GM19468 (cell line): ENCODE results near the gene PCDHB10.
"Not testable (repeated sequence)": the region's sequence is repeated elsewhere in the genome, so short reads cannot be mapped to it uniquely, and the experiment has no call there.

ENCODE experiments used
- ATAC-seq: cut with Tn5 transposase; IDR thresholded peaks from one replicate; pipeline ENCODE4 v1.9.1; 2021; ENCODE audit warnings: mild to moderate bottlenecking, moderate library complexity, moderate number of reproducible peaks; ENCODE audit not compliant: unreplicated experiment; ENCODE audit errors: extremely low read depth

PCDHB10 gene

DNA sequence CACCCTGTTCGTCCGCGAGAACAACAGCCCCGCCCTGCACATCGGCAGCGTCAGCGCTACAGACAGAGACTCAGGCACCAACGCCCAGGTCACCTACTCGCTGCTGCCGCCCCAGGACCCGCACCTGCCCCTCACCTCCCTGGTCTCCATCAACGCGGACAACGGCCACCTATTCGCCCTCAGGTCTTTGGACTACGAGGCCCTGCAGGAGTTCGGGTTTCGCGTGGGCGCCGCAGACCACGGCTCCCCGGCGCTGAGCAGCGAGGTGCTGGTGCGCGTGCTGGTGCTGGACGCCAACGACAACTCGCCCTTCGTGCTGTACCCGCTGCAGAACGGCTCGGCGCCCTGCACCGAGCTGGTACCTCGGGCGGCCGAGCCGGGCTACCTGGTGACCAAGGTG, 43.8 kb downstream of the PCDHB10 start:
- ATAC-seq, result not testable (repeated sequence)

DNA sequence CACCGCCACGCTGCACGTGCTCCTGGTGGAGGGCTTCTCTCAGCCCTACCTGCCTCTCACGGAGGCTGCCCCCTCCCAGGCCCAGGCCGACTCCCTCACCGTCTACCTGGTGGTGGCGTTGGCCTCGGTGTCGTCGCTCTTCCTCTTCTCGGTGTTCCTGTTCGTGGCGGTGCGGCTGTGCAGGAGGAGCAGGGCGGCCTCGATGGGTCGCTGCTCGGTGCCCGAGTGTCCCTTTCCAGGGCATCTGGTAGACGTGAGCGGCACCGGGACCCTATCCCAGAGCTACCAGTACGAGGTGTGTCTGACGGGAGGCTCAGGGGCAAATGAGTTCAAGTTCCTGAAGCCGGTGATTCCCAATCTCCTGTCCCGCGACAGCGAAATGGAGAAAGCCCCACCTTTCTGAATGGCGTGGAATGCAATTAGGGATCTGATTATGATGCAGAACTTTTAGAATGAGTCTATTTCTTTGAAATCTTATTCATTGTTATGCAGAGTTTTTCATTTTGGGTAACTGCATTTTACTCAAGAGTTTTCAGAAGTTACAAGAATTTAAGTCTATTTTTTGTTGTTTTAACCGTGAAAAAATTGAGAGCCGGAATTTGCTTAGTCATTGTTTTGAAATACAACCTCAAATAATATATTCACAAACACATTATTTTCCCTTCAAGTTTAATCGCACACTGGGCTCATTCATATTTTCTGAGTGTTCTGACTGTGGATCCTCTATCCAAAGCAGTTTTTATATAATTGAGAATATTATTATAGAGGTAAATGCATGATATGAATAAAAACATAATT, 44.6 kb downstream of the PCDHB10 start:
- ATAC-seq, result no peak

DNA sequence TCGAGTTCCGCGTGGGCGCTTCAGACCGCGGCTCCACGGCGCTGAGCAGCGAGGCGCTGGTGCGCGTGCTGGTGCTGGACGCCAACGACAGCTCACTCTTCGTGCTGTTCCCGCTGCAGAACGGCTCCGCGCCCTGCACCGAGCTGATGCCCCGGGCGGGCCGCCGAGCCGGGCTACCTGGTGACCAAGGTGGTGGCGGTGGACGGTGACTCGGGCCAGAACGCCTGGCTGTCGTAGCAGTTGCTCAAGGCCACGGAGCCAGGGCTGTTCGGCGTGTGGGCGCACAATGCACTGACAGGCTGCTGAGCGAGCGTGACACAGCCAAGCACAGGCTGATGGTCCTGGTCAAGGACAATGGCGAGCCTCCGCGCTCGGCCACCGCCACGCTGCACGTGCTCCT, 49.3 kb downstream of the PCDHB10 start:
- no peak for ATAC-seq
